HG03066 (cell line): Measurements from ENCODE around the gene HTR1E.
A peak's percentile ranks its signal among the peaks of the same experiment; 100 is the strongest.
"Not testable (repeated sequence)": the region's sequence is repeated elsewhere in the genome, so short reads cannot be mapped to it uniquely, and the experiment has no call there.

Experiments
- ATAC-seq: cut with Tn5 transposase; IDR thresholded peaks from one replicate; pipeline ENCODE4 v1.9.1; 2021; ENCODE audit warnings: low read depth; ENCODE audit not compliant: unreplicated experiment

The HTR1E gene

GRCh38 chr6:86969573-86969972 lies 32.2 kb downstream of the HTR1E start:
- ATAC-seq: no peak

GRCh38 chr6:86973088-86973487 lies 35.8 kb downstream of the HTR1E start:
- no peak for ATAC-seq

- no peak for ATAC-seq
Observed at GRCh38 chr6:86978251-86978650, 40.9 kb downstream of the HTR1E start.

GRCh38 chr6:87001494-87001893 lies 64.2 kb downstream of the HTR1E start:
- ATAC-seq: no peak

GRCh38 chr6:87002391-87002790 lies 65.1 kb downstream of the HTR1E start:
- ATAC-seq: not testable (repeated sequence)

- not testable (repeated sequence) for ATAC-seq
Observed at GRCh38 chr6:87006541-87006940, 69.2 kb downstream of the HTR1E start.

- not testable (repeated sequence) for ATAC-seq
Observed at GRCh38 chr6:87009581-87009980, 72.3 kb downstream of the HTR1E start.

GRCh38 chr6:87012035-87012434 lies 74.7 kb downstream of the HTR1E start:
- no peak for ATAC-seq

- ATAC-seq: no peak
Observed at GRCh38 chr6:87012743-87013142, 75.4 kb downstream of the HTR1E start.

- no peak for ATAC-seq
Observed at GRCh38 chr6:87016772-87017171, 79.4 kb downstream of the HTR1E start.

- ATAC-seq: no peak
Observed at GRCh38 chr6:87027021-87027420, 89.7 kb downstream of the HTR1E start.

GRCh38 chr6:87029711-87030314 lies 92.5 kb downstream of the HTR1E start:
- no peak for ATAC-seq

- ATAC-seq: no peak
Observed at GRCh38 chr6:87040729-87041128, 103.4 kb downstream of the HTR1E start.

GRCh38 chr6:87045521-87046075 lies 108.3 kb downstream of the HTR1E start:
- ATAC-seq: no peak

GRCh38 chr6:87049779-87050178 lies 112.5 kb downstream of the HTR1E start:
- peak; percentile 56 for ATAC-seq

GRCh38 chr6:87053312-87053711 lies 116.0 kb downstream of the HTR1E start:
- ATAC-seq: no peak

- ATAC-seq: no peak
Observed at GRCh38 chr6:87054143-87054833, 117.0 kb downstream of the HTR1E start.

- no peak for ATAC-seq
Observed at GRCh38 chr6:87059943-87060342, 122.6 kb downstream of the HTR1E start.

- ATAC-seq: no peak
Observed at GRCh38 chr6:87065117-87065516, 127.8 kb downstream of the HTR1E start.
